Stimulated activated CD8-positive, alpha-beta memory T cell treated with anti-CD3 and anti-CD28 coated beads, Interleukin-12 subunit alpha, Interleukin-12 subunit beta, amount 100 ng/mL, for 4 hours (primary cell): Measurements from ENCODE around the gene HOMER1.
"Not testable (repeated sequence)": the region's sequence is repeated elsewhere in the genome, so short reads cannot be mapped to it uniquely, and the experiment has no call there.

Source experiments
- DNase-seq: peaks from one replicate; pipeline ENCODE4 v3.0.0-alpha.2; 2020; ENCODE audit warnings: low read depth

The HOMER1 gene

GRCh38 chr5:79517601-79518000 is 3.7 kb upstream of the HOMER1 start:
- DNase-seq: no peak

DNA sequence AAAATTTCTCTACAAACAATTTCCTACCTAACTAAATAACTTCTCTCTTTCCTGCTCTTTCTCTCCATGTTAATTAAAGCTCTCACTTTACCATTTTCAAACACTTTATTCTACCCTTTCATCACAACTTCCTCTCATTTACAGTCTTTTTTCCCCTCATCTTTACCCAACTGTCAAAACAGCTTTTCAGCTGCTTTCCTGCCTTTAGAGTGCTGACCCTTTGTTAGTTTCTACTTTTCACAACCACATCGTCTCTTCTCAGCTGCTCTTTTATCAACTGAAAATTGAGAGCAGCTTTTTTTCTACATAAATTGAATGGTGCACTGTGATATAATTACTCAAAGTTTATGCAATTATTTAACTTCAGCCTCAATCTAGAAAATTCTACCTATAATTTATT is 3.1 kb upstream of the HOMER1 start:
- no peak for DNase-seq

DNA sequence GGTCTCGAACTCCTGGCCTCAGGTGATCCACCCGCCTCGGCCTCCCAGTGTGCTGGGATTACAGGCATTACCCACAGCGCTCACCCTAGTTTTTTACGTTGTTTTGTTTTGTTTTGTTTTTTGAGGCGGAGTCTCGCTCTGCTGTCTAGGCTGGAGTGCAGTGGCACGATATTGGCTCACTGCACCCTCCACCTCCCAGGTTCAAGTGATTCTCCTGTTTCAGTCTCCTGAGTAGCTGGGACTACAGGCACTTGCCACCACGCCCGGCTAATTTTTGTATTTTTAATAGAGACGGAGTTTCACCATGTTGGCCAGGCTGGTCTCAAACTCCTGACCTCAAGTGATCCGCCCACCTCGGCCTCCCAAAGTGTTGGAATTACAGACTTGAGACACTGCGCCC is 2.4 kb upstream of the HOMER1 start:
- DNase-seq: not testable (repeated sequence)

- DNase-seq: peak; percentile 84
Measured at GRCh38 chr5:79514391-79515105, 614 bp upstream of the HOMER1 start.

GRCh38 chr5:79513308-79513703 is 628 bp downstream of the HOMER1 start:
- DNase-seq: no peak

- DNase-seq: no peak
Measured at GRCh38 chr5:79512471-79513307, 1.2 kb downstream of the HOMER1 start.

DNA sequence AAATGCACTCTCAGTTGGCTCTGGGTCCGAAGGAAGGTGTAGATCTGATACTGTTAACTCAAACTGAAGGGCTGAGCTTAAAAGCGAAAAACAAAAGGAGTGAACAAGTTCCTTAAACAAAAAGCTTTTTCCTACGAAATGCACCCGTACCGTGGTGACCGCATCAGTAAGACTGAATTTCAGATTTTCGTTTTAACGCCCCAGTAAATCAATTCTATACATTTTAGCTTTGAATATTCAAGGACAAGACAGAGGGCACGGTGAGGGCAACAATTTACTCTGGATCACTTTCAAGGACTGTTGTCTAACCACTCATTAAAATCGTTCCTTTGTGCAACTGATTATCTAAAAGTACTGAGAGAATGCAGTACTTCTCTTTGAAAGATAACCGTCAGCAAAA is 1.9 kb downstream of the HOMER1 start:
- DNase-seq: no peak

DNA sequence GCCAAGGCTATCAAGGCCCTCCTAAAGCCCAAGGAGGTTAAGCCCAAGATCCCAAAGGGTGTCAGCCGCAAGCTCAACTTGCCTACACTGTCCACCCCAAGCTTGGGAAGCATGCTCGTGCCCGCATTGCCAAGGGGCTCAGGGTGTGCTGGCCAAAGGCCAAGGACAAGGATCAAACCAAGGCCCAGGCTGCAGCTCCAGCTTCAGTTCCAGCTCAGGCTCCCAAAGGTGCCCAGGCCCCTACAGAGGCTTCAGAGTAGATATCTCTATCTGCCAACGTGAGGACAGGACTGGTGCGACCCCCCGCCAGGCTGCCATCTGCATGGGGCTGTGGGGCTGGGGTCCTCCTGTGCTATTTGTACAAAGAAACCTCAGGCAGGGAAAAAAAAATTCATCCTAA is 3.3 kb downstream of the HOMER1 start:
- no peak for DNase-seq

- no peak for DNase-seq
Measured at GRCh38 chr5:79509244-79509885, 4.6 kb downstream of the HOMER1 start.

DNA sequence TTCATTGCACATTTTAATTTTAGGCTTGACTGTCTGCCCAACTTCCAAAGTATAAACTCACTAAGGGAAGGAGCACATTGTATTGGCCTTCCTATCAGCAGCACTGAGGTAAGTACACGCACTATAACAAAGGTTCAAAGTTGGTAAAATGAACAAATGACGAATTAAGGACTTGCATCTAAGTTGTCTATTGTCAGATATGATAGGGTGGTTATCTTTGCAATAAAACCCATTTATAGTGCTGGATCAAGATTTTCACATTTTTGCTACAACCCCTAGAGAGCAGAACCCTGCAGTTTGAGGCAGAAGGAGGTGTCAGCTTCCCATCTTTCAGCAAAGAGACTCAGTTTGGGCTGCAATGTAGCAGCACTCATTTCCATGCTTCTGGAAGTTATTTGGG is 5.1 kb downstream of the HOMER1 start:
- no peak for DNase-seq

GRCh38 chr5:79508354-79508753 is 5.6 kb downstream of the HOMER1 start:
- DNase-seq: no peak

DNA sequence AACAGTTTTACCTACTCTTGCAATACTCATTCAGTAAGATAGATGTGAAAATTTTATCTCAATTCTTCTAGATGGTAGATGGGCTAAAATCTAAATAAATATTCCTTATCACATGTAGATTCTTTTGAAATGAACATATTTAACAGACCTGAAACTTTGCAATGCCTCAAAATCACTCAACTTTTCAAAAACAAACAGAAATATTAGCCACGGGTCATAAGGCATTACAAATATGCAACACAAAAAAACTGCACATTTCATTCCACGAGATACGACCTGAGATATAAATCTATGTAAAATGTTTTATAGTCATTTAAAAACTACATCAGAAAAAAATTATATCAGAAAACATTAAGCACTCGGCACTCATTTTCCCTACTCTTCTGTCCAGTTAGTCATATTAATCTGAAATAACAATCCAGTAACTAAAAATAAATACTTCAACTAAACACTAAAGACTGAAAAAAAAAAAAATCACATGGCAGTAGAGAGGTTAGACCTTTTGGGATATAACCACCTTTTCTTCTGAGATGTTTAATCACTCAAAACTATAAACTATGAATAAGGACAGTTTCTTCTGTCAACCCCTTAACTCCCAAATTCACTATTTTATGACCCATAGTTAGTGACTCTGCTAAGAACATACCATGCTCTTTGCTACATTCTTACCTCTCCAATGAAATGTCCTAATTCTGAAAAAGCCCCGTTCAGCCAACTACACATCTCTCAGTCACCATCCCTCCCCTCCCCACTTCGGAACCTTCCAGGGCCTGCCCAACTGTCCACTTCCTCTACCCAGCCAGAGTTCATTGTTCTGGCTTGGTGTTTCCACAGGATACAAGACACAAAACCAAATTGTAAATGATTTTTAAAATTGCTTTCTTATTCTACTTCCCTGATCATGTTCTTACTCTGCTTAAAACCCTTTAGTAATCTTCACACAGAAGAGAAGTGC is 6.4 kb downstream of the HOMER1 start:
- DNase-seq: no peak

- no peak for DNase-seq
Measured at GRCh38 chr5:79505138-79505537, 8.8 kb downstream of the HOMER1 start.

DNA sequence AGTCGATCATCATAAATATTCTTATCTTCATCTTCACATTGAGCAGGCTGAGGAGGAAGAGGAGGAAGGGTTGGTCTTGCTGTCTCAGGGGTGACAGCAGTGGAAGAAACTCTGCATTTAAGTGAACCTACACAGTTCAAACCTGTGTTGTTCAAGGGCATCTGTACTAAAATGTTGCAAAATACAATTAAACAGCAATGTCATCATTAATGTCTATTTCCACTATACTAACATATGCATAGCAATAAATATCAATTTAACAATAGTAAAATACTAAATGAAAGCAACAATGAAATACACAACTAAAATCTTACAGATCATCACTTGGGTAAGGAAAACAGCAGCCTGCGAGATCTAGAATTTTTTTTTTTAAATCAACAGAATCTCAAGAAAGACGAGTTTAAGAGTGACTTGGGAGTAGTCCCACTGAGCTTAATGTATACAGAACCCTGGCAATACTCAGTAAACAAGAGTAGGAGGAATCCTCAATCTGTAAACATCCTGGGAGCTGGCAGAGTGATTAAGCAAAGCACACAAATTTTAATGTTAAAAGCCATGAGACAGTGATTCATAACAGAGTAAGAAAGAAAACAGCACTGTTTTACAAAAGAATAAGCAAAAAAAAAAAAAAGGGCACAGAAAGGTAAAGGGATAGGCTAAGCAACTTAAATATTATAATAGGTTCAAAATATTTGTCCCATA is 10.0 kb downstream of the HOMER1 start:
- DNase-seq: no peak

GRCh38 chr5:79499640-79500273 is 14.2 kb downstream of the HOMER1 start:
- no peak for DNase-seq

DNA sequence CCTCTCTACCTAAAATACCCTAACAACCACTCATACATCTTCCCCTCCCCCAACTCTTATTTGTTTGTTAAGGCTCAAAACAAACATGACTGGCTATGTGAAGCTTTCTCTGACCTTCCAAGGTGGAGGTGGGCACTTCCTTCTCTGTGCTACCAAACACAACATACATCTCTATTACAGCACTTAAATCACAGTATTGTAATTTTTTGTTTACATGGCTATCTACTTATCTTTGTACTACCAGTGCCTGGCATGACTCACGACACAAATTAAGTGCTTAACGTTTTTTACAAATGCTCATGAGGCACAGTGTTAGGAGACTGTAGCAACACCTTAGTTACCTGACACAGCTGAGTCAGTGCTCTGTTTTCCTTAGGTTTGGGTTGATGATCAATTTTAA is 18.6 kb downstream of the HOMER1 start:
- no peak for DNase-seq

GRCh38 chr5:79493596-79494345 is 20.2 kb downstream of the HOMER1 start:
- DNase-seq: no peak

GRCh38 chr5:79491690-79492317 is 22.1 kb downstream of the HOMER1 start:
- no peak for DNase-seq

DNA sequence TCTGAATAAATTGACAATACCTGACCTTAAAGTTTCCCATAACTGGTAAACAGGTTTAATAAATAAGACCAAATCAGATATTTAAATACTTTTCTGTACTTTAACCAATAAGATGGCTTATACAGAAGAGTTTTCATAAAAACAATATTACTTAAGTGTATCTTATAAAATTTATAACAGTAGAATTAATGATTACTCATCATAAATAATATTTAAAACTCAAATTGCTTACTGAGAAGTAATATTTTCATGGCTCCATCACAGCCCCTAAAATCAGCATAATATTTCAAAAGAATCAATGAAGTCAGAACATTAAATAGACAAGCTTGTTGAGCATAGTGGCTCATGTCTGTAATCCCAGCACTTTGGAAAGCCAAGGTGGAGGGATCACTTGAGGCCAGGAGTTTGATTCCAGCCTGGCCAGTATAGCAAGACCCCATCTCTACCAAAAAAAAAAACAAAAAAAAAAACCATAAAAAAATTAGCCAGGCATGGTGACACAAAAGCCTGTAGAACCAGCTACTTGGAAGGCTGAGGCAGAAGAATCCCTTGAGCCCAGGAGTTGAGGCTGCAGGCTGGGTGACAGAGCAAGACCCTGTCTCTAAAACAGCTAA is 23.5 kb downstream of the HOMER1 start:
- DNase-seq: no peak
